Measurements from ENCODE around the gene PRKAR1A. TPM values are rescaled to one million over a fixed set of nuclear protein-coding genes. Genes with fewer than 3 reads are reported as not detected.
A peak's percentile ranks its signal among the peaks of the same experiment; 100 is the strongest.
"Not testable (repeated sequence)": the region's sequence is repeated elsewhere in the genome, so short reads cannot be mapped to it uniquely, and the experiment has no call there.

PRKAR1A gene
- total RNA-seq, 1 donor from 2014 or later, result 272 TPM

DNA sequence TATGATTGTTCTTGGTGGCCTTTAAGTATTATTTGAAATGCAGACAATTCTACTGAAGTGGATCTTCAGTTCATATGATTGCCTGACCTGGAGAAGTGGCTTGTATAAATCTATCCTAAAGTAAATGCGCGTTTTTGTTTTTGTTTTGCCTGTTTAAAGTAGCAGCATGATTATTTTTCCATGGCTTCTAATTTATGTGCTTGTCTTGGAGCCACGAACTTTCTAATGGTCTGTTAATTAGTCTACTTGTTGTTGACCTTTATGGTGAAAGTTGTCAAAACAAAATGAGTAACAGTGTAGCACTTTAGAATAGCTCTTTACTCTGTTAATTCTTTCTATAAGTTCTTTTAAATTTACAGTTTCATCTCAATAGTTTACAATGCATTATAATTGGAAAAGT lies 1.7 kb downstream of the PRKAR1A start:
- ATAC-seq (ENCODE audit: low read depth), result no peak
- Mint-ChIP-seq H3K4me3 (peak overlapping the region; percentile 100), H3K27ac (peak overlapping the region; percentile 98), H3K9me3 (no peaks in the 10 kb centered on the region), H3K36me3 (ENCODE audit: low read depth) (peaks cover 54% of the 10 kb centered on the region), H3K4me1 (peaks cover 44% of the 10 kb centered on the region), H3K27me3 (no peaks in the 10 kb centered on the region)
- CTCF ChIA-PET, result no interaction called here
- POLR2A ChIA-PET, result no interaction called here
- intact Hi-C loops (cut with micrococcal nuclease), result loop anchor here (2.0 to 10.0 kb wide), 4 partner anchors 23 to 1269 kb away; partner anchors contain the start of genes AMZ2 and HELZ
- TF ChIP-seq, protein P1, sequence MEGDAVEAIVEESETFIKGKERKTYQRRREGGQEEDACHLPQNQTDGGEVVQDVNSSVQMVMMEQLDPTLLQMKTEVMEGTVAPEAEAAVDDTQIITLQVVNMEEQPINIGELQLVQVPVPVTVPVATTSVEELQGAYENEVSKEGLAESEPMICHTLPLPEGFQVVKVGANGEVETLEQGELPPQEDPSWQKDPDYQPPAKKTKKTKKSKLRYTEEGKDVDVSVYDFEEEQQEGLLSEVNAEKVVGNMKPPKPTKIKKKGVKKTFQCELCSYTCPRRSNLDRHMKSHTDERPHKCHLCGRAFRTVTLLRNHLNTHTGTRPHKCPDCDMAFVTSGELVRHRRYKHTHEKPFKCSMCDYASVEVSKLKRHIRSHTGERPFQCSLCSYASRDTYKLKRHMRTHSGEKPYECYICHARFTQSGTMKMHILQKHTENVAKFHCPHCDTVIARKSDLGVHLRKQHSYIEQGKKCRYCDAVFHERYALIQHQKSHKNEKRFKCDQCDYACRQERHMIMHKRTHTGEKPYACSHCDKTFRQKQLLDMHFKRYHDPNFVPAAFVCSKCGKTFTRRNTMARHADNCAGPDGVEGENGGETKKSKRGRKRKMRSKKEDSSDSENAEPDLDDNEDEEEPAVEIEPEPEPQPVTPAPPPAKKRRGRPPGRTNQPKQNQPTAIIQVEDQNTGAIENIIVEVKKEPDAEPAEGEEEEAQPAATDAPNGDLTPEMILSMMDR (IDR thresholded peaks at IDR 0.05), result no peak
- no peak for DNase-seq

DNA sequence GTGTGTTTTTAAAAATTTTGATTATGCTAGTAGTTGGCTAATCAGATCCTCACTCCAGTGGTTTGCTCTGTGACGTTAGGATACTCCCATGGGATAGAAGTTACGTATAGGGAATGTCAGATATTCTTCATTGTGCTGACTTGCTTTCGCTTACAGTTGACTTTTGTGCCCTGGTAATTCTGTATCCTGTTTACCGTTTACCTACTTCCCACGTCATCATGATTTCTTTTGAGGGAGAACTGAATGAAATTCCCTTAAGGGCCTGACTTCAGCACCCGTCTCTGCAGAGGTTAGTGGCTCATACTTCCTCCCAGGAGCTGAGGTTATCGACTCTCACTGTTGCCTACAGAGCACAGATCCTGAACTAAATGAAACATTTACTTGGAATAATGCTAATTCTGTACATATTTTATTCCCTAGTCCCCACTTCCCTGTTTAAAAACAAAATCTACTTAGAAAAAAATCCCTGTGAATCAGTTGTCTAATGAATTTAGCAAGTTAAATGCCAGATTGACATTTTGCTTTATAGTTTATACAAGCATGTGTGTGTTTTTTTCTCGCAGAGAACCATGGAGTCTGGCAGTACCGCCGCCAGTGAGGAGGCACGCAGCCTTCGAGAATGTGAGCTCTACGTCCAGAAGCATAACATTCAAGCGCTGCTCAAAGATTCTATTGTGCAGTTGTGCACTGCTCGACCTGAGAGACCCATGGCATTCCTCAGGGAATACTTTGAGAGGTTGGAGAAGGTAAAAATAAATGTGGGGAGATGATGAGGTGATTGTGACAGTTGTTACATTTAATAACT lies 2.8 kb downstream of the PRKAR1A start:
- CTCF ChIA-PET, result no interaction called here
- peaks cover 64% of the 10 kb centered on the region for H3K36me3 Mint-ChIP-seq (ENCODE audit: low read depth)
- H3K4me1 Mint-ChIP-seq, result peaks cover 47% of the 10 kb centered on the region

DNA sequence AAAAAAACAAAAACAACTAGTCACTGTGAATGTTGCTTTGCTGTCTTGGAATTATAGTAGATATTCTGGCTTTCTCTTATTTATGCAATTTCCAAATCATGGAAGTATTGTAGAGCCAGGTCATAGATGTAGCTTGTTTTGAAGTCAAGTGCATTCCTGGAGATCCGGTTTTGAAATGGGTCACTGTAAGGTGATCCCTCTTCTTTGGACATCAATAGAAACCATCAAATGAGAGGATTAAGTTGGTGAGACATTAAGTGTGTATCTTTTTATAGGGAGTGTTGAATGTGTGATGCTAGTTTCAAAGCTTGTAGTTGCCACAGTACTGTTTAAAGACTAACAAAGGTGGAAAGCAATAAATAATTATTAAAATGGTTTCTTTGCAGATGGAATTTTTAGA lies 4.5 kb downstream of the PRKAR1A start:
- Mint-ChIP-seq H3K27ac (no peak overlapping the region), H3K4me1 (peaks cover 41% of the 10 kb centered on the region), H3K36me3 (ENCODE audit: low read depth) (peaks cover 68% of the 10 kb centered on the region), H3K9me3 (no peaks in the 10 kb centered on the region), H3K4me3 (no peak overlapping the region), H3K27me3 (no peaks in the 10 kb centered on the region)
- intact Hi-C loops (cut with micrococcal nuclease), result loop anchor here (10.0 kb wide), 1 partner anchor 1272 kb away; the partner anchor contains the start of gene HELZ
- ChIA-PET CTCF (no interaction called here), POLR2A (interaction anchor here (1.0 kb wide), 2 partner anchors 21 to 36 kb away, joined by 3 to 5 read pairs; no protein-coding TSS in a partner anchor)
- DNase-seq, result no peak
- TF ChIP-seq, protein P1 (IDR thresholded peaks at IDR 0.05), result no peak
- no peak for ATAC-seq (ENCODE audit: low read depth)

More for the DNA sequence above, 2.8 kb downstream of the PRKAR1A start:
- TF ChIP-seq, protein P1 (IDR thresholded peaks at IDR 0.05), result no peak
- POLR2A ChIA-PET, result interaction anchor here (1.1 kb wide), 1 partner anchor 16 kb away, joined by 6 read pairs; no protein-coding TSS in a partner anchor
- intact Hi-C loops (cut with micrococcal nuclease), result loop anchor here (5.0 to 10.0 kb wide), 3 partner anchors 268 to 1270 kb away; partner anchors contain the start of genes AMZ2 and HELZ
- peak overlapping the region; percentile 46 for H3K27ac Mint-ChIP-seq
- peak overlapping the region; percentile 100 for H3K4me3 Mint-ChIP-seq
- no peaks in the 10 kb centered on the region for H3K27me3 Mint-ChIP-seq
- no peak for ATAC-seq (ENCODE audit: low read depth)
- no peak for DNase-seq
- no peaks in the 10 kb centered on the region for H3K9me3 Mint-ChIP-seq

DNA sequence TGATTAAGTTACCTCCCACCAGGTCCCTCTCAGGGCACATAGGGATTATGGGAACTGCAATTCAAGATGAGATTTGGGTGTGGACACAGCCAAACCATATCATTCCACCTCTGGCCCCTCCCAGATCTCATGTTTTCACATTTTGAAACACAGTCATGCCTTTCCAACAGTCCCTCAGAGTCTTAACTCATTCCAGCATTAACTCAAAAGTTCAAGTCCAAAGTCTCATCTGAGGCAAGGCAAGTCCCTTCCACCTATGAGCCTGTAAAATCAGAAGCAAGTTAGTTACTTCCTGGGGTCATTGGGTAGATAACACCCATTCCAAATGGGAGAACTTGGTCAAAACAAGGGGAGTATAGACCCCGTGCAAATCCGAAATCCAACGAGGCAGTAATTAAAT lies 5.4 kb downstream of the PRKAR1A start:
- intact Hi-C loops (cut with micrococcal nuclease), result loop anchor here (10.0 kb wide), 1 partner anchor 1273 kb away; the partner anchor contains the start of gene HELZ
- CTCF ChIA-PET; ATAC-seq (ENCODE audit: low read depth); DNase-seq; H3K27me3 Mint-ChIP-seq; POLR2A ChIA-PET; H3K9me3 Mint-ChIP-seq; H3K4me3 Mint-ChIP-seq; H3K27ac Mint-ChIP-seq: not testable (repeated sequence)
- H3K36me3 Mint-ChIP-seq (ENCODE audit: low read depth), result peaks cover 71% of the 10 kb centered on the region
- peaks cover 41% of the 10 kb centered on the region for H3K4me1 Mint-ChIP-seq

DNA sequence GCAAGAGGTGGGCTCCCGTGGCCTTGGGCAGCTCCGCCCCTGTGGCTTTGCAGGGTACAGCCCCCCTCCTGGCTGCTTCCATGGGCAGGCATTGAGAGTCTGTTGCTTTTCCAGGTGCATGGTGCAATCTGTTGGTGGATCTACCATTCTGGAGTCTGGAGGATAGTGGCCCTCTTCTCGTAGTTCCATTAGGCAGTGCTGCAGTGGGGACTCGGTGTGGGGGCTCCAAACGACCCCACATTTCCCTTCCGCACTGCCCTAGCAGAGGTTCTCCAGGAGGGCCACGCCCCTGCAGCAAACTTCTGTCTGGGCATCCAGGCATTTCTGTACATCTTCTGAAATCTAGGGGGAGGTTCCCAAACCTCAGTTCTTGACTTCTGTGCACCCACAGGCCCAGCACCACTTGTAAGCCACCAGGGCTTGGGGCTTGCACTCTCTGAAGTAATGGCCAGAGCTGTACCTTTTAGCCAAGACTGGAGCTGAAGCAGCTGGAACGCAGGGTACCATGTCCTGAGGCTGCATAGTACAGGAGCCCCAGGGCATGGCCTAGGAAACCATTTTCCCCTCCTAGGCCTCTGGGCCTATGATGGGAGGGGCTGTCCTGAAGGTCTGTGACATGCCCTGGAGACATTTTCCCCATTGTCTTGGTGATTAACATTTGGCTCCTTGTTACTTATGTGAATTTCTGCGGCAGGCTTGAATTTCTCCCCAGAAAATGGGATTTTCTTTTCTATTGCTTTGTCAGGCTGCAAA lies 6.0 kb downstream of the PRKAR1A start:
- no peak for ATAC-seq (ENCODE audit: low read depth)

DNA sequence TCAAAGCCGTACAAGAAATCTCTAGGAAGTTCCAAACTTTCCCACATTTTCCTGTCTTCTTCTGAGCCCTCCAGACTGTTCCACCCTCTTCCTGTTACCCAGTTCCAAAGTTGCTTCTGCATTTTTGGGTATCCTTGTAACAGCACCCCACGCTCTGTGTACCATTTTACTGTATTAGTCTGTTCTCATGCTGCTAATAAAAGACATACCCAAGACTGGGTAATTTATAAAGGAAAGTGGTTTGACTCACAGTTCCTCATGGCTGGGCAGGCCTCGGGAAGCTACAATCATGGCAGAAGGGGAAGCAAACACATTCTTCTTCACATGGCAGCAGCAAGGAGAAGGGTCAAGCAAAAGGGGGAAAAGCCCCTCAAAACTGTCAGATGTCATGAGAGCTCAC lies 6.8 kb downstream of the PRKAR1A start:
- DNase-seq; ATAC-seq (ENCODE audit: low read depth); H3K4me3 Mint-ChIP-seq; H3K27me3 Mint-ChIP-seq; CTCF ChIA-PET; H3K9me3 Mint-ChIP-seq: not testable (repeated sequence)
- POLR2A ChIA-PET, result interaction anchor here (1.9 kb wide), 1 partner anchor 21 kb away, joined by 5 read pairs; no protein-coding TSS in a partner anchor
- Mint-ChIP-seq H3K27ac (peak overlapping the region; percentile 19), H3K4me1 (peaks cover 30% of the 10 kb centered on the region), H3K36me3 (ENCODE audit: low read depth) (peaks cover 71% of the 10 kb centered on the region)
- intact Hi-C loops (cut with micrococcal nuclease), result loop anchor here (10.0 kb wide), 1 partner anchor 1274 kb away; the partner anchor contains the start of gene HELZ

More for the DNA sequence above, 6.0 kb downstream of the PRKAR1A start:
- Mint-ChIP-seq H3K36me3 (ENCODE audit: low read depth) (peaks cover 71% of the 10 kb centered on the region), H3K27ac (peak overlapping the region; percentile 19), H3K27me3 (no peaks in the 10 kb centered on the region), H3K4me1 (peaks cover 38% of the 10 kb centered on the region), H3K9me3 (no peaks in the 10 kb centered on the region), H3K4me3 (no peak overlapping the region)
- ChIA-PET CTCF (no interaction called here), POLR2A (interaction anchor here (0.5 to 1.9 kb wide), 2 partner anchors 20 to 810 kb away, joined by 3 to 5 read pairs; no protein-coding TSS in a partner anchor)
- intact Hi-C loops (cut with micrococcal nuclease), result loop anchor here (10.0 kb wide), 1 partner anchor 1273 kb away; the partner anchor contains the start of gene HELZ
- TF ChIP-seq, protein P1 (IDR thresholded peaks at IDR 0.05), result no peak
- DNase-seq, result no peak

All from activated B cell treated with CpG ODN at 0.5 μM for 24 hours (primary cell).